Coronary artery (tissue), 2 donors: ENCODE results near the gene ZNF792.

ENCODE experiments used
- DNase-seq: peaks from one replicate; pipeline ENCODE4 v3.0.0-alpha.2; 2017; ENCODE audit warnings: low spot score
- H3K27ac ChIP-seq, 2 donors: fragments of 200-600 bp; sonication (generic); one replicate each; pipeline ENCODE4 v1.5.1; 2016 to 2019
- H3K4me3 ChIP-seq: fragments of 200-600 bp; sonication (generic); 2 replicates; pipeline ENCODE4 v1.5.1; 2016; ENCODE audit warnings: mild to moderate bottlenecking, moderate library complexity
- CTCF ChIP-seq: fragments of 200-600 bp; sonication (generic); IDR thresholded peaks from one replicate; pipeline ENCODE4 v1.5.1; 2019; ENCODE audit warnings: antibody characterized with exemption

The ZNF792 gene

GRCh38 chr19:34963573-34964406, at the start of gene ZNF792:
TSS of gene ZNF792 (minus strand) at chr19:34964229. CDS start at chr19:34963662, 567 bp downstream.
- Histone ChIP-seq H3K27ac (peak within 1 kb of the TSS; percentile 32 to 70), H3K4me3 (peak within 1 kb of the TSS; percentile 88)
- no peak for DNase-seq
- no peak for TF ChIP-seq CTCF

- peak; percentile 75 for DNase-seq
- H3K4me3 ChIP-seq: no peak overlapping the region
- H3K27ac ChIP-seq: peak overlapping the region in 1 of 2 donors; percentile 44
- peak; percentile 94 for TF ChIP-seq CTCF
These were observed 49.2 kb upstream of the ZNF792 start for GRCh38 chr19:35013041-35013819.

GRCh38 chr19:35011737-35012682, 48.0 kb upstream of the ZNF792 start:
- no peak overlapping the region for H3K4me3 ChIP-seq
- TF ChIP-seq CTCF: no peak
- H3K27ac ChIP-seq: peak overlapping the region in 1 of 2 donors; percentile 47
- DNase-seq: no peak

GRCh38 chr19:35011091-35011689, 47.2 kb upstream of the ZNF792 start:
- Histone ChIP-seq H3K4me3 (no peak overlapping the region), H3K27ac (peak overlapping the region in 1 of 2 donors; percentile 28)

GRCh38 chr19:35009424-35010415, 45.7 kb upstream of the ZNF792 start:
- DNase-seq: no peak
- peak overlapping the region in 1 of 2 donors; percentile 62 for H3K27ac ChIP-seq
- H3K4me3 ChIP-seq: no peak overlapping the region
- TF ChIP-seq CTCF: no peak

More at GRCh38 chr19:35011091-35011689, 47.2 kb upstream of the ZNF792 start:
- DNase-seq: no peak
- no peak for TF ChIP-seq CTCF
